DND-41 (cell line): Measurements from ENCODE around the gene TLCD3B.

Experiments used
- ATAC-seq: fragments of 200-7000 bp; cut with Tn5 transposase; 3 replicates; pipeline ENCODE4 v1.9.1; 2021; ENCODE audit warnings: low read depth; ENCODE audit not compliant: insufficient read depth
- DNase-seq: peaks from one replicate; pipeline ENCODE4 v3.0.0-alpha.2; 2020
- H2AFZ ChIP-seq: 2 replicates; pipeline ENCODE4 v1.6.0; 2012; ENCODE audit warnings: low read depth, low read length
- H3K27ac ChIP-seq: 2 replicates; pipeline ENCODE4 v1.5.1; 2012; ENCODE audit warnings: low read length, inconsistent platforms
- H3K27me3 ChIP-seq: fragments of 200-600 bp; sonication (generic); 2 replicates; pipeline ENCODE4 v1.6.0; 2012; ENCODE audit warnings: low read length, mild to moderate bottlenecking, inconsistent platforms; ENCODE audit not compliant: insufficient read depth, poor library complexity
- H3K36me3 ChIP-seq: 2 replicates; pipeline ENCODE4 v1.5.1; 2012; ENCODE audit warnings: low read length, inconsistent platforms; ENCODE audit not compliant: insufficient read depth
- H3K4me1 ChIP-seq: 2 replicates; pipeline ENCODE4 v1.5.1; 2012; ENCODE audit warnings: mild to moderate bottlenecking, low read length; ENCODE audit not compliant: insufficient read depth
- H3K4me2 ChIP-seq: 2 replicates; pipeline ENCODE4 v1.6.0; 2012; ENCODE audit warnings: mild to moderate bottlenecking, moderate library complexity, low read length, inconsistent platforms; ENCODE audit not compliant: insufficient read depth
- H3K4me3 ChIP-seq, 2 experiments: fragments of 200-600 bp in 1 of 2; shearing (Covaris generic) in 1 of 2; 2 replicates each; pipeline ENCODE4 v1.5.1; 2012 to 2016; ENCODE audit warnings: inconsistent platforms in 2 of 2, low read length in 2 of 2, mild to moderate bottlenecking in 2 of 2, low read depth in 1 of 2, moderate library complexity in 1 of 2
- H3K79me2 ChIP-seq: 2 replicates; pipeline ENCODE4 v1.6.0; 2012; ENCODE audit warnings: low read length, inconsistent platforms; ENCODE audit not compliant: insufficient read depth
- H3K9ac ChIP-seq: 2 replicates; pipeline ENCODE4 v1.6.0; 2012; ENCODE audit warnings: low read depth, mild to moderate bottlenecking, inconsistent platforms, low read length, moderate library complexity
- H3K9me3 ChIP-seq: 2 replicates; pipeline ENCODE4 v1.5.1; 2012; ENCODE audit warnings: low read length, moderate library complexity, mild to moderate bottlenecking, inconsistent platforms; ENCODE audit not compliant: insufficient read depth, severe bottlenecking
- H4K20me1 ChIP-seq: 2 replicates; pipeline ENCODE4 v1.6.0; 2012; ENCODE audit warnings: low read length; ENCODE audit not compliant: insufficient read depth
- EZH2 ChIP-seq: IDR thresholded peaks from 3 replicates; pipeline ENCODE4 v1.6.1; 2012; ENCODE audit warnings: borderline replicate concordance, low read depth, mild to moderate bottlenecking, moderate library complexity, low read length, inconsistent platforms; ENCODE audit not compliant: severe bottlenecking
- TF ChIP-seq, protein P1 (sequence below): IDR thresholded peaks from 2 replicates; pipeline ENCODE4 v1.5.1; 2012; ENCODE audit warnings: borderline replicate concordance, low read length, moderate library complexity, mild to moderate bottlenecking; ENCODE audit not compliant: poor library complexity, severe bottlenecking; ENCODE audit errors: extremely low read depth

TLCD3B gene

GRCh38 chr16:29984137-29984763, 46.8 kb downstream of the TLCD3B start:
- Histone ChIP-seq H3K4me3 (no peak overlapping the region), H3K79me2 (no peaks in the 10 kb centered on the region), H3K27ac (no peak overlapping the region), H3K4me2 (no peak overlapping the region), H3K4me1 (no peaks in the 10 kb centered on the region), H2AFZ (no peak overlapping the region), H3K36me3 (peaks cover 96% of the 10 kb centered on the region), H4K20me1 (peaks cover 15% of the 10 kb centered on the region), H3K27me3 (no peaks in the 10 kb centered on the region), H3K9ac (no peak overlapping the region), H3K9me3 (no peaks in the 10 kb centered on the region)
- TF ChIP-seq, protein P1, sequence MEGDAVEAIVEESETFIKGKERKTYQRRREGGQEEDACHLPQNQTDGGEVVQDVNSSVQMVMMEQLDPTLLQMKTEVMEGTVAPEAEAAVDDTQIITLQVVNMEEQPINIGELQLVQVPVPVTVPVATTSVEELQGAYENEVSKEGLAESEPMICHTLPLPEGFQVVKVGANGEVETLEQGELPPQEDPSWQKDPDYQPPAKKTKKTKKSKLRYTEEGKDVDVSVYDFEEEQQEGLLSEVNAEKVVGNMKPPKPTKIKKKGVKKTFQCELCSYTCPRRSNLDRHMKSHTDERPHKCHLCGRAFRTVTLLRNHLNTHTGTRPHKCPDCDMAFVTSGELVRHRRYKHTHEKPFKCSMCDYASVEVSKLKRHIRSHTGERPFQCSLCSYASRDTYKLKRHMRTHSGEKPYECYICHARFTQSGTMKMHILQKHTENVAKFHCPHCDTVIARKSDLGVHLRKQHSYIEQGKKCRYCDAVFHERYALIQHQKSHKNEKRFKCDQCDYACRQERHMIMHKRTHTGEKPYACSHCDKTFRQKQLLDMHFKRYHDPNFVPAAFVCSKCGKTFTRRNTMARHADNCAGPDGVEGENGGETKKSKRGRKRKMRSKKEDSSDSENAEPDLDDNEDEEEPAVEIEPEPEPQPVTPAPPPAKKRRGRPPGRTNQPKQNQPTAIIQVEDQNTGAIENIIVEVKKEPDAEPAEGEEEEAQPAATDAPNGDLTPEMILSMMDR, result no peak
- no peak for TF ChIP-seq EZH2
- no peak for DNase-seq
- no peak for ATAC-seq

GRCh38 chr16:29983420-29984136, 47.5 kb downstream of the TLCD3B start:
- Histone ChIP-seq H3K4me2 (no peak overlapping the region), H3K9ac (no peak overlapping the region), H3K4me1 (no peaks in the 10 kb centered on the region), H3K79me2 (no peaks in the 10 kb centered on the region), H3K27me3 (no peaks in the 10 kb centered on the region), H3K4me3 (no peak overlapping the region), H3K36me3 (peaks cover 96% of the 10 kb centered on the region), H4K20me1 (peaks cover 15% of the 10 kb centered on the region), H3K27ac (no peak overlapping the region), H3K9me3 (no peaks in the 10 kb centered on the region), H2AFZ (no peak overlapping the region)
- TF ChIP-seq, protein P1, result no peak
- no peak for TF ChIP-seq EZH2
- ATAC-seq (no peak), DNase-seq (no peak)

GRCh38 chr16:29982560-29983419, 48.3 kb downstream of the TLCD3B start:
- ATAC-seq, result no peak
- Histone ChIP-seq H3K79me2 (peaks cover 8% of the 10 kb centered on the region; the same call in 1 of the 2 replicates), H3K36me3 (peaks cover 96% of the 10 kb centered on the region), H3K9me3 (no peaks in the 10 kb centered on the region), H3K4me2 (no peak overlapping the region), H3K4me1 (no peaks in the 10 kb centered on the region), H3K27me3 (no peaks in the 10 kb centered on the region), H3K9ac (no peak overlapping the region), H3K27ac (no peak overlapping the region), H2AFZ (no peak overlapping the region), H3K4me3 (no peak overlapping the region), H4K20me1 (peaks cover 20% of the 10 kb centered on the region)
- TF ChIP-seq, protein P1, result no peak
- no peak for TF ChIP-seq EZH2
- no peak for DNase-seq
